K562 (cell line): ENCODE data around the gene TMEM184B. TPM values are rescaled to one million over a fixed set of nuclear protein-coding genes. Genes with fewer than 3 reads are reported as not detected.

Experiments used
- FOXK2 ChIP-seq, 2 experiments: fragments of 450-650 bp; IDR thresholded peaks in 1 of 2; conservative IDR thresholded peaks in 1 of 2; 2 replicates each; pipeline ENCODE4 v1.6.1; 2016; ENCODE audit warnings: low read depth in 2 of 2, mild to moderate bottlenecking in 1 of 2
- GMEB1 ChIP-seq: fragments of 250-450 bp; sonication (Bioruptor Pico); IDR thresholded peaks from 2 replicates; pipeline ENCODE4 v1.4.0; 2020; ENCODE audit warnings: mild to moderate bottlenecking
- MAZ ChIP-seq, 2 experiments: fragments of 450-650 bp in 1 of 2; sonication (generic) in 1 of 2; formaldehyde crosslinking; IDR thresholded peaks in 1 of 2; conservative IDR thresholded peaks in 1 of 2; 2 replicates each; pipeline versions ENCODE4 v1.4.0 to v1.5.0; 2020; ENCODE audit warnings: mild to moderate bottlenecking in 1 of 2, missing genetic modification reagents in 1 of 2
- NONO ChIP-seq, 2 experiments: fragments of 200-400 bp in 1 of 2; fragments of 450-650 bp in 1 of 2; formaldehyde crosslinking in 1 of 2; IDR thresholded peaks; 2 replicates each; pipeline ENCODE4 v1.6.1; 2017; ENCODE audit warnings: low read depth in 2 of 2, mild to moderate bottlenecking in 2 of 2, moderate library complexity in 2 of 2, low read length in 1 of 2
- RERE ChIP-seq: sonication (generic); formaldehyde crosslinking; IDR thresholded peaks from 2 replicates; pipeline ENCODE4 v1.8.0; 2023; ENCODE audit warnings: missing genetic modification reagents, mild to moderate bottlenecking, borderline replicate concordance
- ZFX ChIP-seq: sonication (generic); formaldehyde crosslinking; IDR thresholded peaks from 2 replicates; pipeline ENCODE4 v1.8.0; 2022; ENCODE audit warnings: mild to moderate bottlenecking, missing genetic modification reagents, moderate library complexity
- polyA plus RNA-seq, 8 experiments: library from polyadenylated mRNA; depleted of rRNA in 4 of 8; stranded (reverse) in 5 of 8; unstranded in 3 of 8; fragments of >200 nt; fragmentation: Nextera tagmentation in 2 of 8; fragmentation: Illumina TruSeq in 1 of 8; extraction: Ambion mirVana in 2 of 8; extraction: Trizol in 1 of 8; gene quantifications; 2 replicates each; pipeline versions ENCODE4 v1.2.1 to v1.2.3, GENCODE V29; 2011 to 2014; ENCODE audit warnings: inconsistent platforms in 1 of 8, missing spikeins in 1 of 8
- total RNA-seq, 7 experiments: library from RNA; depleted of rRNA in 6 of 7; stranded (reverse); fragments of >200 nt in 6 of 7; fragmentation: Illumina TruSeq in 2 of 7; extraction: Trizol in 2 of 7; gene quantifications; 2 replicates each; pipeline versions ENCODE4 v1.2.1 to v1.2.3, GENCODE V29; 2011 to 2021; ENCODE audit warnings: low replicate concordance in 1 of 7
- TF ChIP-seq, protein P1 (sequence below): fragments of 450-650 bp; IDR thresholded peaks from 2 replicates; pipeline ENCODE4 v1.6.1; 2016; ENCODE audit warnings: mild to moderate bottlenecking, moderate library complexity

Gene TMEM184B
- total and polyA plus RNA-seq, 9 of the 15 experiments (the other 6 are each of a cell fraction or from before 2014, with no cell fraction given), result 0.31 to 25.1 (median 6.2) TPM

- TF ChIP-seq RERE (no peak), ZFX (peak; percentile 54), NONO (IDR thresholded peaks at IDR 0.05; ENCODE audit: low read depth in 2 of 2, low read length in 1 of 2) (0 out of 4 replicates have a peak, but pooled peaks of 1 of the 2 experiments have one; percentile 2), GMEB1 (CRISPR knock-in tag) (peak; percentile 68), FOXK2 (conservative IDR thresholded peaks at IDR 0.05 in 1 of 2, IDR thresholded peaks at IDR 0.05 in 1 of 2; ENCODE audit: low read depth in 2 of 2) (peak; percentile 82 to 91), MAZ (CRISPR knock-in tag; conservative IDR thresholded peaks at IDR 0.05 in 1 of 2, IDR thresholded peaks at IDR 0.05 in 1 of 2) (peak; percentile 8 to 14; a peak in 1 of 4 replicates)
- TF ChIP-seq, protein P1, sequence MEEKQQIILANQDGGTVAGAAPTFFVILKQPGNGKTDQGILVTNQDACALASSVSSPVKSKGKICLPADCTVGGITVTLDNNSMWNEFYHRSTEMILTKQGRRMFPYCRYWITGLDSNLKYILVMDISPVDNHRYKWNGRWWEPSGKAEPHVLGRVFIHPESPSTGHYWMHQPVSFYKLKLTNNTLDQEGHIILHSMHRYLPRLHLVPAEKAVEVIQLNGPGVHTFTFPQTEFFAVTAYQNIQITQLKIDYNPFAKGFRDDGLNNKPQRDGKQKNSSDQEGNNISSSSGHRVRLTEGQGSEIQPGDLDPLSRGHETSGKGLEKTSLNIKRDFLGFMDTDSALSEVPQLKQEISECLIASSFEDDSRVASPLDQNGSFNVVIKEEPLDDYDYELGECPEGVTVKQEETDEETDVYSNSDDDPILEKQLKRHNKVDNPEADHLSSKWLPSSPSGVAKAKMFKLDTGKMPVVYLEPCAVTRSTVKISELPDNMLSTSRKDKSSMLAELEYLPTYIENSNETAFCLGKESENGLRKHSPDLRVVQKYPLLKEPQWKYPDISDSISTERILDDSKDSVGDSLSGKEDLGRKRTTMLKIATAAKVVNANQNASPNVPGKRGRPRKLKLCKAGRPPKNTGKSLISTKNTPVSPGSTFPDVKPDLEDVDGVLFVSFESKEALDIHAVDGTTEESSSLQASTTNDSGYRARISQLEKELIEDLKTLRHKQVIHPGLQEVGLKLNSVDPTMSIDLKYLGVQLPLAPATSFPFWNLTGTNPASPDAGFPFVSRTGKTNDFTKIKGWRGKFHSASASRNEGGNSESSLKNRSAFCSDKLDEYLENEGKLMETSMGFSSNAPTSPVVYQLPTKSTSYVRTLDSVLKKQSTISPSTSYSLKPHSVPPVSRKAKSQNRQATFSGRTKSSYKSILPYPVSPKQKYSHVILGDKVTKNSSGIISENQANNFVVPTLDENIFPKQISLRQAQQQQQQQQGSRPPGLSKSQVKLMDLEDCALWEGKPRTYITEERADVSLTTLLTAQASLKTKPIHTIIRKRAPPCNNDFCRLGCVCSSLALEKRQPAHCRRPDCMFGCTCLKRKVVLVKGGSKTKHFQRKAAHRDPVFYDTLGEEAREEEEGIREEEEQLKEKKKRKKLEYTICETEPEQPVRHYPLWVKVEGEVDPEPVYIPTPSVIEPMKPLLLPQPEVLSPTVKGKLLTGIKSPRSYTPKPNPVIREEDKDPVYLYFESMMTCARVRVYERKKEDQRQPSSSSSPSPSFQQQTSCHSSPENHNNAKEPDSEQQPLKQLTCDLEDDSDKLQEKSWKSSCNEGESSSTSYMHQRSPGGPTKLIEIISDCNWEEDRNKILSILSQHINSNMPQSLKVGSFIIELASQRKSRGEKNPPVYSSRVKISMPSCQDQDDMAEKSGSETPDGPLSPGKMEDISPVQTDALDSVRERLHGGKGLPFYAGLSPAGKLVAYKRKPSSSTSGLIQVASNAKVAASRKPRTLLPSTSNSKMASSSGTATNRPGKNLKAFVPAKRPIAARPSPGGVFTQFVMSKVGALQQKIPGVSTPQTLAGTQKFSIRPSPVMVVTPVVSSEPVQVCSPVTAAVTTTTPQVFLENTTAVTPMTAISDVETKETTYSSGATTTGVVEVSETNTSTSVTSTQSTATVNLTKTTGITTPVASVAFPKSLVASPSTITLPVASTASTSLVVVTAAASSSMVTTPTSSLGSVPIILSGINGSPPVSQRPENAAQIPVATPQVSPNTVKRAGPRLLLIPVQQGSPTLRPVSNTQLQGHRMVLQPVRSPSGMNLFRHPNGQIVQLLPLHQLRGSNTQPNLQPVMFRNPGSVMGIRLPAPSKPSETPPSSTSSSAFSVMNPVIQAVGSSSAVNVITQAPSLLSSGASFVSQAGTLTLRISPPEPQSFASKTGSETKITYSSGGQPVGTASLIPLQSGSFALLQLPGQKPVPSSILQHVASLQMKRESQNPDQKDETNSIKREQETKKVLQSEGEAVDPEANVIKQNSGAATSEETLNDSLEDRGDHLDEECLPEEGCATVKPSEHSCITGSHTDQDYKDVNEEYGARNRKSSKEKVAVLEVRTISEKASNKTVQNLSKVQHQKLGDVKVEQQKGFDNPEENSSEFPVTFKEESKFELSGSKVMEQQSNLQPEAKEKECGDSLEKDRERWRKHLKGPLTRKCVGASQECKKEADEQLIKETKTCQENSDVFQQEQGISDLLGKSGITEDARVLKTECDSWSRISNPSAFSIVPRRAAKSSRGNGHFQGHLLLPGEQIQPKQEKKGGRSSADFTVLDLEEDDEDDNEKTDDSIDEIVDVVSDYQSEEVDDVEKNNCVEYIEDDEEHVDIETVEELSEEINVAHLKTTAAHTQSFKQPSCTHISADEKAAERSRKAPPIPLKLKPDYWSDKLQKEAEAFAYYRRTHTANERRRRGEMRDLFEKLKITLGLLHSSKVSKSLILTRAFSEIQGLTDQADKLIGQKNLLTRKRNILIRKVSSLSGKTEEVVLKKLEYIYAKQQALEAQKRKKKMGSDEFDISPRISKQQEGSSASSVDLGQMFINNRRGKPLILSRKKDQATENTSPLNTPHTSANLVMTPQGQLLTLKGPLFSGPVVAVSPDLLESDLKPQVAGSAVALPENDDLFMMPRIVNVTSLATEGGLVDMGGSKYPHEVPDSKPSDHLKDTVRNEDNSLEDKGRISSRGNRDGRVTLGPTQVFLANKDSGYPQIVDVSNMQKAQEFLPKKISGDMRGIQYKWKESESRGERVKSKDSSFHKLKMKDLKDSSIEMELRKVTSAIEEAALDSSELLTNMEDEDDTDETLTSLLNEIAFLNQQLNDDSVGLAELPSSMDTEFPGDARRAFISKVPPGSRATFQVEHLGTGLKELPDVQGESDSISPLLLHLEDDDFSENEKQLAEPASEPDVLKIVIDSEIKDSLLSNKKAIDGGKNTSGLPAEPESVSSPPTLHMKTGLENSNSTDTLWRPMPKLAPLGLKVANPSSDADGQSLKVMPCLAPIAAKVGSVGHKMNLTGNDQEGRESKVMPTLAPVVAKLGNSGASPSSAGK, result 0 out of 2 replicates have a peak, but pooled peaks have one; percentile 35
Observed at GRCh38 chr22:38202437-38203089, 70.2 kb downstream of the TMEM184B start (continued).
